A549 (cell line): ENCODE measurements around the gene GPR35. TPM values are rescaled to one million over a fixed set of nuclear protein-coding genes. Genes with fewer than 3 reads are reported as not detected.

Experiments used
- ATAC-seq, 2 experiments: fragments of 200-7000 bp in 1 of 2; fragments of >200 bp in 1 of 2; cut with Nextera tagmentation in 1 of 2; cut with Tn5 transposase in 1 of 2; 3 replicates each; pipeline versions ENCODE4 v1.8.0 to v1.9.1; 2018 to 2020; ENCODE audit warnings: mild to moderate bottlenecking in 1 of 2, moderate library complexity in 1 of 2
- CTCF ChIA-PET: fragments of 300-600 bp; sonication (Branson Sonifier 250); formaldehyde crosslinking; extraction: SDS; loops from one replicate; lab custom pipeline; 2021; ENCODE audit warnings: antibody characterized with exemption, inconsistent platforms; lab: Yijun Ruan, JAX
- POLR2A ChIA-PET: fragments of 350-600 bp; formaldehyde crosslinking; extraction: SDS; loops from one replicate; lab custom pipeline; 2021; ENCODE audit warnings: antibody characterized with exemption, inconsistent platforms; lab: Yijun Ruan, JAX
- DNase-seq, 2 experiments: peaks; one replicate each; pipeline versions ENCODE4 v3.0.0 to v3.0.0-alpha.2; 2011 to 2016; ENCODE audit warnings: low read depth in 1 of 2, low spot score in 1 of 2
- FAIRE-seq: peaks from 2 replicates; lab custom pipeline; 2011; peaks lifted over from hg19 to GRCh38; lab: Jason Lieb, UNC
- H3K27ac ChIP-seq, 2 experiments: fragments of >200 bp; sonication (Bioruptor Twin); formaldehyde crosslinking; 3 replicates each; pipeline ENCODE4 v1.5.1; 2016 to 2017
- H3K4me1 ChIP-seq: fragments of >200 bp; sonication (Bioruptor Twin); formaldehyde crosslinking; 3 replicates; pipeline ENCODE4 v1.6.1; 2016
- H3K4me2 ChIP-seq: fragments of >200 bp; sonication (Bioruptor Twin); formaldehyde crosslinking; 3 replicates; pipeline ENCODE4 v1.6.1; 2016
- H3K4me3 ChIP-seq: fragments of >200 bp; sonication (Bioruptor Twin); formaldehyde crosslinking; 3 replicates; pipeline ENCODE4 v1.5.1; 2016
- H3K9me3 ChIP-seq: fragments of >200 bp; sonication (Bioruptor Twin); formaldehyde crosslinking; 3 replicates; pipeline ENCODE4 v1.6.1; 2016
- ATOH8 ChIP-seq: fragments of 250-450 bp; sonication (Bioruptor Pico); IDR thresholded peaks from 2 replicates; pipeline ENCODE4 v1.5.0; 2020; ENCODE audit warnings: low read depth, mild to moderate bottlenecking, moderate library complexity
- CBX8 ChIP-seq: fragments of 200-600 bp; sonication (generic); IDR thresholded peaks from 2 replicates; pipeline ENCODE4 v1.6.1; 2016
- CEBPB ChIP-seq, 2 experiments: fragments of >200 bp in 1 of 2; sonication (Bioruptor Twin) in 1 of 2; formaldehyde crosslinking in 1 of 2; IDR thresholded peaks; 2 replicates each; pipeline ENCODE4 v1.6.1; 2012 to 2016
- CHD2 ChIP-seq: fragments of 150-350 bp; IDR thresholded peaks from 2 replicates; pipeline ENCODE4 v1.6.1; 2014; ENCODE audit warnings: low read length; ENCODE audit not compliant: partially characterized antibody
- CHD4 ChIP-seq: fragments of 200-600 bp; sonication (generic); IDR thresholded peaks from 2 replicates; pipeline ENCODE4 v1.6.1; 2016; ENCODE audit warnings: antibody characterized with exemption, mild to moderate bottlenecking, borderline replicate concordance
- E2F6 ChIP-seq: IDR thresholded peaks from 2 replicates; pipeline ENCODE4 v1.6.1; 2012; ENCODE audit warnings: low read depth, borderline replicate concordance
- EHF ChIP-seq: fragments of 250-450 bp; sonication (Bioruptor Pico); IDR thresholded peaks from 2 replicates; pipeline ENCODE4 v1.5.0; 2020; ENCODE audit warnings: mild to moderate bottlenecking
- EHMT2 ChIP-seq: fragments of 200-600 bp; sonication (generic); IDR thresholded peaks from 2 replicates; pipeline ENCODE4 v1.6.1; 2016; ENCODE audit warnings: antibody characterized with exemption, low read depth, mild to moderate bottlenecking, moderate library complexity
- FOSB ChIP-seq: fragments of 250-450 bp; sonication (Bioruptor Pico); IDR thresholded peaks from 2 replicates; pipeline ENCODE4 v1.5.0; 2020; ENCODE audit warnings: mild to moderate bottlenecking, moderate library complexity
- GATA3 ChIP-seq: IDR thresholded peaks from 2 replicates; pipeline ENCODE4 v1.6.1; 2012; ENCODE audit warnings: borderline replicate concordance
- HES2 ChIP-seq: fragments of >200 bp; sonication (Bioruptor Twin); formaldehyde crosslinking; IDR thresholded peaks from 2 replicates; pipeline ENCODE4 v1.6.1; 2016
- HEYL ChIP-seq: fragments of 250-450 bp; sonication (Bioruptor Pico); IDR thresholded peaks from 2 replicates; pipeline ENCODE4 v1.8.0; 2021; ENCODE audit warnings: mild to moderate bottlenecking, moderate library complexity
- HMGXB4 ChIP-seq: fragments of 250-450 bp; sonication (Bioruptor Pico); IDR thresholded peaks from 2 replicates; pipeline ENCODE4 v1.5.0; 2021; ENCODE audit warnings: mild to moderate bottlenecking, moderate library complexity, borderline replicate concordance
- HOXB13 ChIP-seq: fragments of 250-450 bp; sonication (Bioruptor Pico); IDR thresholded peaks from 2 replicates; pipeline ENCODE4 v1.5.0; 2020; ENCODE audit warnings: low read depth, mild to moderate bottlenecking, moderate library complexity
- HOXB5 ChIP-seq: fragments of 250-450 bp; sonication (Bioruptor Pico); IDR thresholded peaks from 2 replicates; pipeline ENCODE4 v1.5.0; 2020; ENCODE audit warnings: mild to moderate bottlenecking, moderate library complexity
- JUN ChIP-seq, 2 experiments: fragments of >200 bp; sonication (Bioruptor Twin); formaldehyde crosslinking; IDR thresholded peaks; 2 replicates in 1 of 2; 3 replicates in 1 of 2; pipeline ENCODE4 v1.6.1; 2016 to 2017
- JUNB ChIP-seq: fragments of >200 bp; sonication (Bioruptor Twin); formaldehyde crosslinking; IDR thresholded peaks from 2 replicates; pipeline ENCODE4 v1.6.1; 2016
- KDM5A ChIP-seq: fragments of 200-600 bp; sonication (generic); IDR thresholded peaks from 2 replicates; pipeline ENCODE4 v1.6.1; 2016; ENCODE audit warnings: antibody characterized with exemption, mild to moderate bottlenecking
- MAFK ChIP-seq: fragments of 450-650 bp; IDR thresholded peaks from 2 replicates; pipeline ENCODE4 v1.6.1; 2014; ENCODE audit not compliant: partially characterized antibody
- MAZ ChIP-seq: fragments of 150-350 bp; IDR thresholded peaks from 2 replicates; pipeline ENCODE4 v1.6.1; 2014; ENCODE audit warnings: antibody characterized with exemption, low read depth, low read length, borderline replicate concordance
- NFE2L2 ChIP-seq: fragments of 150-350 bp; conservative IDR thresholded peaks from 2 replicates; pipeline ENCODE4 v1.6.1; 2014; ENCODE audit warnings: low read length
- NR3C1 ChIP-seq: fragments of >200 bp; sonication (Bioruptor Twin); formaldehyde crosslinking; IDR thresholded peaks from 3 replicates; pipeline ENCODE4 v1.6.1; 2017
- PHF8 ChIP-seq: fragments of 200-600 bp; sonication (generic); IDR thresholded peaks from 2 replicates; pipeline ENCODE4 v1.6.1; 2016; ENCODE audit warnings: low read depth, mild to moderate bottlenecking, antibody characterized with exemption, moderate library complexity, borderline replicate concordance
- POLR2A ChIP-seq: IDR thresholded peaks from 2 replicates; pipeline ENCODE4 v1.6.1; 2012; ENCODE audit warnings: mild to moderate bottlenecking, low read length
- RAD21 ChIP-seq, 2 experiments: fragments of >200 bp in 1 of 2; sonication (Bioruptor Twin) in 1 of 2; formaldehyde crosslinking in 1 of 2; IDR thresholded peaks in 1 of 2; conservative IDR thresholded peaks in 1 of 2; 2 replicates in 1 of 2; 3 replicates in 1 of 2; pipeline ENCODE4 v1.6.1; 2012 to 2018; ENCODE audit warnings: inconsistent platforms in 1 of 2
- RARB ChIP-seq: fragments of 250-450 bp; sonication (Bioruptor Pico); IDR thresholded peaks from 2 replicates; pipeline ENCODE4 v1.8.0; 2021; ENCODE audit warnings: mild to moderate bottlenecking, moderate library complexity
- RFX5 ChIP-seq: fragments of 450-650 bp; IDR thresholded peaks from 2 replicates; pipeline ENCODE4 v1.7.1; 2014; ENCODE audit warnings: antibody characterized with exemption, mild to moderate bottlenecking, moderate library complexity
- RNF2 ChIP-seq: fragments of 200-600 bp; sonication (generic); IDR thresholded peaks from 2 replicates; pipeline ENCODE4 v1.6.1; 2016; ENCODE audit warnings: low read depth, mild to moderate bottlenecking, antibody characterized with exemption, moderate library complexity, borderline replicate concordance
- SREBF2 ChIP-seq: fragments of 450-650 bp; IDR thresholded peaks from 2 replicates; pipeline ENCODE4 v1.6.1; 2014; ENCODE audit warnings: mild to moderate bottlenecking, moderate library complexity
- ZNF302 ChIP-seq: fragments of 250-450 bp; sonication (Bioruptor Pico); IDR thresholded peaks from 2 replicates; pipeline ENCODE4 v1.9.0; 2021; ENCODE audit warnings: inconsistent platforms, mild to moderate bottlenecking, moderate library complexity
- ZSCAN20 ChIP-seq: fragments of 250-450 bp; sonication (Bioruptor Pico); IDR thresholded peaks from 2 replicates; pipeline ENCODE4 v1.8.0; 2022; ENCODE audit warnings: mild to moderate bottlenecking, moderate library complexity
- WGBS: methylation state at CpG from one replicate; pipeline ENCODE4 v1.1.6; 2017; ENCODE audit errors: missing lambda C conversion rate; 5-methylcytosine and 5-hydroxymethylcytosine counted together
- polyA plus RNA-seq, 4 experiments: library from polyadenylated mRNA; depleted of rRNA in 3 of 4; stranded (reverse); fragments of >200 nt; fragmentation: RNase III in 1 of 4; extraction: RNeasy Plus Mini Kit Qiagen cat#74134 plus additional on column Dnase treatment in 1 of 4; gene quantifications; 2 replicates in 3 of 4; 3 replicates in 1 of 4; pipeline ENCODE4 v1.2.3, GENCODE V29; 2011 to 2017

Gene GPR35
- polyA plus RNA-seq, 2 of the 4 experiments (the other 2 are of a cell fraction), result 0.65 to 0.90 TPM

- CTCF ChIA-PET, result interaction anchor here (0.7 kb wide), 1 partner anchor 487 kb away, joined by 3 read pairs; no protein-coding TSS in a partner anchor
- FAIRE-seq, result no peak
- 55% methylated on average over 22 of the region's 30 CpGs for WGBS
- POLR2A ChIA-PET, result no interaction called here
- no peak overlapping the region for H3K4me3 ChIP-seq
- H3K4me1 ChIP-seq, result no peaks in the 10 kb centered on the region
- TF ChIP-seq CEBPB (IDR thresholded peaks at IDR 0.05), result no peak
- TF ChIP-seq JUNB, result no peak
- no peak for TF ChIP-seq CHD2
- no peak for TF ChIP-seq HOXB5 (CRISPR knock-in tag)
- no peak for TF ChIP-seq HEYL (CRISPR knock-in tag)
- TF ChIP-seq RAD21 (conservative IDR thresholded peaks at IDR 0.05 in 1 of 2, IDR thresholded peaks at IDR 0.05 in 1 of 2), result no peak
- TF ChIP-seq CHD4, result no peak
- no peak for TF ChIP-seq ZNF302 (CRISPR knock-in tag)
- no peak for TF ChIP-seq FOSB (CRISPR knock-in tag)
- TF ChIP-seq MAZ, result no peak
- no peak for TF ChIP-seq ATOH8 (CRISPR knock-in tag)
- TF ChIP-seq SREBF2, result no peak
- no peak for TF ChIP-seq MAFK
- no peak for ATAC-seq
- no peak overlapping the region for H3K27ac ChIP-seq
- H3K9me3 ChIP-seq, result no peaks in the 10 kb centered on the region
- no peak overlapping the region for H3K4me2 ChIP-seq
- DNase-seq, result no peak
Measured at GRCh38 chr2:240646900-240647502, 21.7 kb downstream of the GPR35 start.

GRCh38 chr2:240647503-240648154 lies 22.3 kb downstream of the GPR35 start:
- ChIA-PET CTCF (interaction anchor here (0.7 kb wide), 1 partner anchor 488 kb away, joined by 3 read pairs; no protein-coding TSS in a partner anchor), POLR2A (no interaction called here)
- no peak overlapping the region for H3K4me3 ChIP-seq
- H3K4me2 ChIP-seq, result no peak overlapping the region
- H3K4me1 ChIP-seq, result no peaks in the 10 kb centered on the region
- H3K27ac ChIP-seq, result no peak overlapping the region
- FAIRE-seq, result no peak
- no peak for ATAC-seq
- 64% methylated on average over 19 of the region's 22 CpGs for WGBS
- H3K9me3 ChIP-seq, result no peaks in the 10 kb centered on the region
- no peak for TF ChIP-seq KDM5A
- TF ChIP-seq RARB (CRISPR knock-in tag), result no peak
- no peak for TF ChIP-seq E2F6
- TF ChIP-seq EHMT2, result no peak
- TF ChIP-seq GATA3, result no peak
- no peak for DNase-seq

GRCh38 chr2:240648155-240648649 lies 22.9 kb downstream of the GPR35 start:
- H3K4me2 ChIP-seq, result no peak overlapping the region
- TF ChIP-seq MAFK (no peak), HES2 (no peak), HMGXB4 (CRISPR knock-in tag) (no peak), KDM5A (no peak), CBX8 (no peak), EHF (no peak), RFX5 (no peak), HOXB13 (CRISPR knock-in tag) (no peak), JUN (IDR thresholded peaks at IDR 0.05) (no peak), RARB (CRISPR knock-in tag) (no peak), PHF8 (no peak), ZSCAN20 (no peak), RNF2 (no peak), NFE2L2 (no peak), GATA3 (no peak), ZNF302 (CRISPR knock-in tag) (no peak), EHMT2 (no peak), POLR2A (no peak), NR3C1 (no peak)
- TF ChIP-seq, all 56 proteins: peak for 0
- Histone ChIP-seq H3K9me3 (no peaks in the 10 kb centered on the region), H3K4me1 (no peaks in the 10 kb centered on the region), H3K4me3 (no peak overlapping the region), H3K27ac (no peak overlapping the region)
- FAIRE-seq, result no peak
- ATAC-seq, result no peak
- ChIA-PET CTCF (interaction anchor here (1.3 kb wide), 1 partner anchor 7 kb away, joined by 4 read pairs; no protein-coding TSS in a partner anchor), POLR2A (no interaction called here)
- DNase-seq, result no peak
- WGBS, result 46% methylated on average over 2 of the region's 6 CpGs
